DND-41 (cell line): Measurements from ENCODE around the gene DNAH2.

Experiments used
- CTCF ChIP-seq: IDR thresholded peaks from 2 replicates; pipeline ENCODE4 v1.5.1; 2012; ENCODE audit warnings: borderline replicate concordance, low read length, moderate library complexity, mild to moderate bottlenecking; ENCODE audit not compliant: poor library complexity, severe bottlenecking; ENCODE audit errors: extremely low read depth
- EZH2 ChIP-seq: IDR thresholded peaks from 3 replicates; pipeline ENCODE4 v1.6.1; 2012; ENCODE audit warnings: borderline replicate concordance, low read depth, mild to moderate bottlenecking, moderate library complexity, low read length, inconsistent platforms; ENCODE audit not compliant: severe bottlenecking

- TF ChIP-seq CTCF (no peak), EZH2 (no peak)
Measured at GRCh38 chr17:7727886-7728285, 10.3 kb downstream of the DNAH2 start.
